Muscle of arm (tissue), 12 donors: ENCODE results near the gene PXDN. TPM values are rescaled to one million over a fixed set of nuclear protein-coding genes. Genes with fewer than 3 reads are reported as not detected.

Experiments used
- DNase-seq: peaks from one replicate; pipeline ENCODE4 v3.0.0-alpha.2; 2013
- polyA plus RNA-seq, 12 donors: library from polyadenylated mRNA; unstranded; fragments of 120-200 nt; gene quantifications; one replicate each; pipeline ENCODE4 v1.2.1, GENCODE V29; 2013; ENCODE audit not compliant: insufficient read length in 12 of 12

Gene PXDN
- polyA plus RNA-seq, 12 donors = 130 to 264 (median 161) TPM

DNA sequence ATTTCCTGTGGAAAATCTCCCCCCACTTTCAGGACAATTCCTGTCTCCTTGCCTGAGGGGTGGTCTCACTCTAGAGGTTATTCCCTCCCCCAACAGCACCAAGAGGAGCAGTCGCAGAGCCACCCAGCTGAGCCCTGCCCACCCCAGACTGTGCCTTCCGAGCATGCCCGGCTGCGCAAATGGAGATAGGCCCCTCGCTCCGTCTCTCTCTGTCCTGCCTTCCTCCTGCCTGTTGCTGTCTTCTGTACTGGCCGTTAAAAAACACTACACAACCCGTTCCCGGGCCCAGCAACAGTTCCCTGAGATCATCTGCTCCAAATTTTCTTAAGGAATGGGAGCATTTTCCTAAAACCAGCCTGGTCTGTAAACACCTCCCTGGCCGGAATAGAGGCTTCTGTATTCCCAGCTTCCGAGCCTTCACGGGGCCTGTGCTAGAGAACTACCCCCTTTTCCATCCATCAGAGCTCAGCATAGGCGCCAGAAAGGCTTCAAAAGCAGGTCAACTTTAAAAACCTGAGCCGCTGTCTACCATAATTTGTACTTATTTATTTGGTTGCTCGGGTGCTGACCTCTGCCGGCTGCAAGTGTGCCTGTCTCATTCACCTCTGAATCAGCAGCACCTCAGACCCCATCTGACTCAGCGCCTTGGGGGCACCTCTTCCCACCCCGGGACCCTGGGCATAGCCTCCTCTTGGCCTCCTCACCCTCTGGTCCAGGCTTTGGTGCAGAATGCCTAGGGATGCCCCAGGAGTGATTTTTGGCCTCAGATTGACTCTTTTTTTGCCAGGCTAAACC, 159.4 kb downstream of the PXDN start:
- DNase-seq = no peak

DNA sequence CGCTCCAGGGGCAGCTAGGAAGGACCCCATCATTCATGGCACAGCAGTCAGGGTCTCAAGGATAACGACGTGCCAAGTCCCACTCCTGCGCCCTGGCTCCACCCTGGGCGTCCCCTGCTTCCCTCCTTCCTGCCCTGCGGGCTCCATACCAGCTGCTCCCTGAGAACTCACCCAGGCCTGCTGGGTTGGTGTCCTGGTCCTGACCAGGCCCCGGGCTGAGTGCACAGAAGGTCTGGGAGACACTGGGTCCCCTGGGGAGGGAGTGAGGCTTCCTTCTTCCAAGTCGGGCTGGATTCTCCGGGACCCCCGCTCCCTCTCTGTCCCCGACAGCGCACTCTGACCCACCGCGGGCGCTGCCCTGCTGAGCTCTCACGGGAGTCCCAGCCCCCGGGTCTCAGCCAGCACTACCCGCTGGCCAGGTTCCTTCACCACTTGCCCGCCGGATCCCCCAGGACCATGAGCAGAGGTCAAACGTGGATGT, 160.2 kb downstream of the PXDN start:
- no peak for DNase-seq

DNA sequence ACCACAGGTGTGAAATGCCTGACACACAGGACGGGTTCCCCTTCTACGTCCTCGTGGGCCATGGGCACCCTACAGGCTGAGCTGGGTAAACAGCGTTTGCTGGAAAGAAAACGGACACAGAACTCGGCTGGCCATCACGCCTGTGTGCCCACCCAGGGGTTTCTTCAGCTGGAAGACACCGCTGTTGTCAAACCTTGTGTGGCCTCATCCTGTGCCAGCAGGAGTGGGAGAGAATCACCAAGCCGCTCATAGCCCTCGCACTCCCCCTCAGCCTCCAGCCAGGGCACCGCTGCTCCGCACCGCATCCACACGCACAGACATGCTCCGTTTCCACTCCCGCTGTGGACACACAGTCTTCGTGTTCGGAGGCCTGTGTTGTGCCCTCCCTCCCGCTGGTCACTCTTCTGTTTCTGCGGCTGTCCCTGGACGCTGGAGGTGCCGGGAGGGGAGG, 161.4 kb downstream of the PXDN start:
- no peak for DNase-seq

- no peak for DNase-seq
These were observed 162.2 kb downstream of the PXDN start for GRCh38 chr2:1581965-1582625.
